Measurements from ENCODE around the gene L3MBTL3. TPM values are rescaled to one million over a fixed set of nuclear protein-coding genes. Genes with fewer than 3 reads are reported as not detected.

L3MBTL3 gene
- total RNA-seq, 1 experiment from 2014 or later, result 31.5 TPM

DNA sequence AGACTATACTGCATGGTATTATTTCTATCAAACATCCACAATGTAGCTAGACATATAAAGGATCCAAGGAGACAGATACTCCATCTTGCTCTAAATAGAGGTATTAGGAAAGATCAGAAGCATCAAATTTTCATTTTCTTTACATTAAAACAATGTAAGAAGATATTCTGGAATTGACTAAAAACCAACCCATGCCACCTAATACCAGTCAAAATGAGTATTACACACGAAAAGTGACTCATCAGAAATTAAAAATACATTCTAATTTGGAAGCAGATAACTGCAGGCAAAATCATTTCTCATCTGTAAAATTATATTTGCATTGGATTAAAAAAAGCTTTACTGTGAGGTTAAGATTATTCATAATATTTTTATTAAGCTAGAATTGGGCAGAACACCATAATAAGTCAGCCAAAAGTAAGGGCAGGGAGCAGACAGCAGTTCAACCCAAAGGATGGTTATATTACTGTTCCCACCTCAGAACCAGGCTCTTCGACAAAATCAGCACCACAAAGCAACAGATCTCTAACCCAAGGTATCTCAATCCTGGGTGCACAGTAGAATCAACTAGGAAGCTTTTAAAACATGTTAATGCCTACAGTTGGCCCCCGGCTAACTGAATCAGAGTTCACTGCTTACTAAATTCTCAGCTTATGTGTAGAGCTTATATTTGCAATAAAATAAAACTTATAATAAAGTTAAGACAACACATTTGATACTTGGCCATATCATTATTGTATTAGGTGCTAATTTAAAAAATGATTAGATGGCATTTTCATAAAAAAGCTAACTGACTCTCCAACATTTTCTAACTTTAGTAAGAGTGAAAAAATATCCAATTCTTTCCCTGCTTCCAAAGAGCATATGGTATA lies 169.2 kb downstream of the L3MBTL3 start:
- no peak overlapping the region for H2AFZ ChIP-seq (ENCODE audit: low read depth, low read length, poor library complexity, severe bottlenecking)
- ChIA-PET CTCF (no interaction called here), RAD21 (ENCODE audit: low non-redundant PET in 1 of 2, low total read pairs in 2 of 2, uncharacterized antibody in 2 of 2, unreplicated experiment in 2 of 2) (no interaction called here), POLR2A (no interaction called here)
- H3K9me2 ChIP-seq (ENCODE audit: insufficient read depth), result no peaks in the 10 kb centered on the region
- no TSS peak for BruUV-seq (replicated peaks)
- TF ChIP-seq POLR2AphosphoS5 (IDR thresholded peaks at IDR 0.05; ENCODE audit: low read depth, low read length) (no peak), EGR1 (IDR thresholded peaks at IDR 0.05; ENCODE audit: low read depth) (no peak), SP1 (IDR thresholded peaks at IDR 0.05; ENCODE audit: low read depth) (no peak)
- no peaks in the 10 kb centered on the region for H3K27me3 ChIP-seq (ENCODE audit: insufficient read depth, low read length)
- intact Hi-C loops (cut with micrococcal nuclease), result no loop called here
- no peak overlapping the region for H3K9ac ChIP-seq (ENCODE audit: low read length)
- H4K20me1 ChIP-seq (ENCODE audit: insufficient read depth), result no peaks in the 10 kb centered on the region
- no peaks in the 10 kb centered on the region for H3K79me2 ChIP-seq (ENCODE audit: insufficient read depth, low read length)
- no peaks in the 10 kb centered on the region for H3K4me1 ChIP-seq (ENCODE audit: control insufficient read depth in 1 of 2, insufficient read depth in 2 of 2, low read length in 2 of 2)
- ATAC-seq (no peak), DNase-seq (ENCODE audit: low read depth, low spot score) (no peak)
- no peak overlapping the region for H3K27ac ChIP-seq (ENCODE audit: low read depth, low read length)
- H3K9me3 ChIP-seq (ENCODE audit: control insufficient read depth in 1 of 2, insufficient read depth in 1 of 2, low read depth in 1 of 2, low read length in 2 of 2), result no peaks in the 10 kb centered on the region
- H3K4me2 ChIP-seq (ENCODE audit: low read length), result no peak overlapping the region
- H3K4me3 ChIP-seq (replicated peaks in 1 of 2; ENCODE audit: low read depth in 1 of 2, low read length in 2 of 2), result no peak overlapping the region
- H3K36me3 ChIP-seq (ENCODE audit: control insufficient read depth in 1 of 2, insufficient read depth in 2 of 2, low read length in 2 of 2), result no peaks in the 10 kb centered on the region

DNA sequence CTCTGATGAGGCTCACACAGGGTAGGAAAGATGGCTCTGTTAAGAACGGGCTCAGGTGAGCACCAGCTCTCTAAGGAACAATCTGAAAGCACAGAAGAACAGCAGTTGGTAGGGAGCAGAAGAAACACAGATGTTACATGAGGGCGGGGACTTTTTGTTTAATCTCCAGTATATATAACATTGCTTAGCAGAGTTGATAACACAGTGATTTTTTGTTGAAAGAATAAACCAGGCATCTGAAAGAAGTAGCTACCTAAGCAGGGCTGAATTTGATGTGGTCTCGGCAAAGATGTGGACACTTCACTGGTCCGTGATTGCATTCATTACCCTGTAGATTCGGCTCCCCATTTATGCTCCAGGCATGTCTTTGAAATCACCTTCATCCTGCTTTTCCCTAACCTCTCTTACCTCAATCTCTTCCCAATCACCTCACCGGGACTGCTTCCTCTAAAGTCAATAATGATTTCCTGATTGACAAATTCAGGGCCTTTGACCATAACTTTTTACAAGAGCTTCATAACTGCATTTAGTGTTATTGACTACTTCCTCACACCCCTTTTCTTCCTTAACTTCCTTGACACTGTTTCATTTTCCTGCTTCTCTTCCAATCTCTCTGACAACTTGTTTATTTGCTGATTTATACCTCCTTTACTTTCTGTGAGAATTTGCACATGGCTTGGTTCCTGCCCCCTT lies 170.0 kb downstream of the L3MBTL3 start:
- Histone ChIP-seq H2AFZ (ENCODE audit: low read depth, low read length, poor library complexity, severe bottlenecking) (no peak overlapping the region), H3K9me3 (ENCODE audit: control insufficient read depth in 1 of 2, insufficient read depth in 1 of 2, low read depth in 1 of 2, low read length in 2 of 2) (no peaks in the 10 kb centered on the region), H3K4me2 (ENCODE audit: low read length) (no peak overlapping the region), H3K27me3 (ENCODE audit: insufficient read depth, low read length) (no peaks in the 10 kb centered on the region), H3K9me2 (ENCODE audit: insufficient read depth) (no peaks in the 10 kb centered on the region), H3K9ac (ENCODE audit: low read length) (no peak overlapping the region), H4K20me1 (ENCODE audit: insufficient read depth) (no peaks in the 10 kb centered on the region), H3K79me2 (ENCODE audit: insufficient read depth, low read length) (no peaks in the 10 kb centered on the region), H3K36me3 (ENCODE audit: control insufficient read depth in 1 of 2, insufficient read depth in 2 of 2, low read length in 2 of 2) (no peaks in the 10 kb centered on the region), H3K4me3 (replicated peaks in 1 of 2; ENCODE audit: low read depth in 1 of 2, low read length in 2 of 2) (no peak overlapping the region), H3K27ac (ENCODE audit: low read depth, low read length) (no peak overlapping the region), H3K4me1 (ENCODE audit: control insufficient read depth in 1 of 2, insufficient read depth in 2 of 2, low read length in 2 of 2) (no peaks in the 10 kb centered on the region)
- ChIA-PET RAD21 (ENCODE audit: low non-redundant PET in 1 of 2, low total read pairs in 2 of 2, uncharacterized antibody in 2 of 2, unreplicated experiment in 2 of 2) (no interaction called here), POLR2A (no interaction called here), CTCF (no interaction called here)
- BruUV-seq (replicated peaks), result no TSS peak
- intact Hi-C loops (cut with micrococcal nuclease), result no loop called here
- no peak for DNase-seq (ENCODE audit: low read depth, low spot score)
- TF ChIP-seq, protein P1, sequence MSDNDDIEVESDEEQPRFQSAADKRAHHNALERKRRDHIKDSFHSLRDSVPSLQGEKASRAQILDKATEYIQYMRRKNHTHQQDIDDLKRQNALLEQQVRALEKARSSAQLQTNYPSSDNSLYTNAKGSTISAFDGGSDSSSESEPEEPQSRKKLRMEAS (IDR thresholded peaks at IDR 0.05), result no peak
- ATAC-seq, result no peak

Data from HCT116 (cell line).